ENCODE results near the gene SNX33.

GRCh38 chr15:75662823-75663519, 15.3 kb downstream of the SNX33 start:
- TF ChIP-seq CTCF (IDR thresholded peaks at IDR 0.05): no peak
- no peak for TF ChIP-seq EZH2phosphoT487 (IDR thresholded peaks at IDR 0.05)
- TF ChIP-seq EZH2 (IDR thresholded peaks at IDR 0.05): no peak
